DMS79 (cell line): ENCODE results near the gene CEACAM6.
"Not testable (repeated sequence)": the region's sequence is repeated elsewhere in the genome, so short reads cannot be mapped to it uniquely, and the experiment has no call there.

Source experiments
- DNase-seq: peaks from one replicate; lab custom pipeline; 2025; lab: John Stamatoyannopoulos, UW

The CEACAM6 gene

GRCh38 chr19:41755328-41755913, at the start of gene CEACAM6:
TSS of gene CEACAM6 (plus strand) at chr19:41755530. CDS start at chr19:41755639, 109 bp downstream.
- no peak for DNase-seq

DNA sequence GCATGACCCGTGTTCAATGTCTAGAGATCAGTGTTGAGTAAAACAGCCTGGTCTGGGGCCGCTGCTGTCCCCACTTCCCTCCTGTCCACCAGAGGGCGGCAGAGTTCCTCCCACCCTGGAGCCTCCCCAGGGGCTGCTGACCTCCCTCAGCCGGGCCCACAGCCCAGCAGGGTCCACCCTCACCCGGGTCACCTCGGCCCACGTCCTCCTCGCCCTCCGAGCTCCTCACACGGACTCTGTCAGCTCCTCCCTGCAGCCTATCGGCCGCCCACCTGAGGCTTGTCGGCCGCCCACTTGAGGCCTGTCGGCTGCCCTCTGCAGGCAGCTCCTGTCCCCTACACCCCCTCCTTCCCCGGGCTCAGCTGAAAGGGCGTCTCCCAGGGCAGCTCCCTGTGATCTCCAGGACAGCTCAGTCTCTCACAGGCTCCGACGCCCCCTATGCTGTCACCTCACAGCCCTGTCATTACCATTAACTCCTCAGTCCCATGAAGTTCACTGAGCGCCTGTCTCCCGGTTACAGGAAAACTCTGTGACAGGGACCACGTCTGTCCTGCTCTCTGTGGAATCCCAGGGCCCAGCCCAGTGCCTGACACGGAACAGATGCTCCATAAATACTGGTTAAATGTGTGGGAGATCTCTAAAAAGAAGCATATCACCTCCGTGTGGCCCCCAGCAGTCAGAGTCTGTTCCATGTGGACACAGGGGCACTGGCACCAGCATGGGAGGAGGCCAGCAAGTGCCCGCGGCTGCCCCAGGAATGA, 48.4 kb upstream of the CEACAM6 start:
- peak; percentile 67 for DNase-seq

- no peak for DNase-seq
Observed at GRCh38 chr19:41707502-41707812, 47.9 kb upstream of the CEACAM6 start.

DNA sequence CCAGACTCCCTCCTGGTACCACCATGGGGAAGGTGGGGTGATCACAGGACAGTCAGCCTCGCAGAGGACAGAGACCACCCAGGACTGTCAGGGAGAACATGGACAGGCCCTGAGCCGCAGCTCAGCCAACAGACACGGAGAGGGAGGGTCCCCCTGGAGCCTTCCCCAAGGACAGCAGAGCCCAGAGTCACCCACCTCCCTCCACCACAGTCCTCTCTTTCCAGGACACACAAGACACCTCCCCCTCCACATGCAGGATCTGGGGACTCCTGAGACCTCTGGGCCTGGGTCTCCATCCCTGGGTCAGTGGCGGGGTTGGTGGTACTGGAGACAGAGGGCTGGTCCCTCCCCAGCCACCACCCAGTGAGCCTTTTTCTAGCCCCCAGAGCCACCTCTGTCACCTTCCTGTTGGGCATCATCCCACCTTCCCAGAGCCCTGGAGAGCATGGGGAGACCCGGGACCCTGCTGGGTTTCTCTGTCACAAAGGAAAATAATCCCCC, 47.4 kb upstream of the CEACAM6 start:
- DNase-seq, result no peak

GRCh38 chr19:41708481-41708880, 46.8 kb upstream of the CEACAM6 start, which contains the start of gene CEACAM5:
TSS of gene CEACAM5 (plus strand) at chr19:41708626. CDS start at chr19:41708732, 106 bp downstream.
- no peak for DNase-seq

- not testable (repeated sequence) for DNase-seq
Observed at GRCh38 chr19:41709516-41709915, 45.8 kb upstream of the CEACAM6 start.

DNA sequence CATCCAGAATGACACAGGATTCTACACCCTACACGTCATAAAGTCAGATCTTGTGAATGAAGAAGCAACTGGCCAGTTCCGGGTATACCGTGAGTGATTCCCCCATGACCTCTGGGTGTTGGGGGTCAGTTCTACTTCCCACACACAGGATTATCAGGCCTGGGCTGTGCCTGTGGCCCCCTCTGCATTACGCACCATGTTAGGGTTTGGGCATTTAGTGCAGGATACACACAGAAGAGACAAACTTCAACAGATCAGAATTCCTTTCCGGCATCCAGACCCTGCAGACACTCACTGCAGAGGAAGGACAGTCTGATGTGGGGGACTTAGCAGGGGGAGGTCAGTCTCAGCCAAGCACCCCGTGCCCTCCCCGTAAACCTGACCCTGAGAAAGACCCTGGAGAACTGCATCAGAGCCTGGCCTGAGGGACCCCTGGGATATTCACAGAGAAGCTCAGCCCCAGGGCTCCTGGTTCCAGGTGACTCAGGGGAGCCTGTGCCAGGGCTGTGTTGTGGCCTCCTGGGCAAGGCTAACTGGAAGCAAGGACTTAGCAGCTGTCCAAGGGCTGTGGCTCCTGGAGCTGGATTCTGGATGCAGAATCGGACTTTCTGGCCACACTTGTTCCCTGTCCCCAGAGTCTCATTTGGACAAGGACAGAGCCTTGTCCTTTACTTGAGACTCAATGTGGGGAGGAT, 45.2 kb upstream of the CEACAM6 start:
- no peak for DNase-seq

DNA sequence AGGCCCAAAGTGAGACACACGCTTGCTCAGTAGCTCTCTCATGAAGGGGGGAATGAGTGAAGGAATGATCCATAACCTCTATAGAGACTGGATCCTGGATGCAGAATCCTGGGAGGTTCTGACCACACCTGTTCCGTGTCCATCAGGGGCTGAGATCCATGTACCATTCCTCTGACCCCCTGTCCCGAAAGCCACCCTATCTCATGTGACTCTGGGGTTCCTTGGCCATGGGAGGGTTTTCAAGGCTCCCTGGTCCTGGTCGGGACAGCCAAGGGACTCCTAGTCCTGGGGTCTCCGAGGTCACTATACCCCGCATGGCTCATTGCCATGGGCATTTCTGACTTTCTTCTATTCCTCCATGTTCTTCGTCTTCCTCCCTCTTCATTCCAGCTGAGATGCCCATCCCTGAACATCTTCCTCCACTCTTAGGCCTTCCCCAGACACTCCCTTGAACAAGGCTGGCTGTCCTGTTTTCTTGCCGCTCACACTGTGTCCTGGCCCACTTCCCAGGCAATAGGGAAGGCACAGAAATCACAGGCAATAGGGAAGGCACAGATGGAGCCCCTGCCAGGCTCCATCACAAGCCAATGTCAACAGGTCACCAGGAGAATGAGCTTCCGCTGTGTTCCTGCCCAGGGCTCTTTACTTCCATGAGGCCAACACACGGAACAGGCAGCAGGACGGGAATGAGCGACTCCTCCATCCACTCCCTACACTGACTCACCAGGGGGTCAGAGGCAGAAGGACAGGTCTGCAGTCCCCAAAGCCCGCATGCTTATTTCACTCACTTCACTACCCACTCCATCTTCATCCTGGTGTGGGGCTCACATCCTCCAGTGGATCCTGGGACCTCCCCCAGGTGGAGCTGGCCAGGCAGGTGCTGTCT, 43.7 kb upstream of the CEACAM6 start:
- no peak for DNase-seq

GRCh38 chr19:41714598-41714997, 40.7 kb upstream of the CEACAM6 start:
- DNase-seq, result no peak

- DNase-seq, result no peak
Observed at GRCh38 chr19:41718761-41719160, 36.6 kb upstream of the CEACAM6 start.

GRCh38 chr19:41720103-41720502, 35.2 kb upstream of the CEACAM6 start:
- no peak for DNase-seq

GRCh38 chr19:41726493-41726892, 28.8 kb upstream of the CEACAM6 start:
- DNase-seq, result no peak

DNA sequence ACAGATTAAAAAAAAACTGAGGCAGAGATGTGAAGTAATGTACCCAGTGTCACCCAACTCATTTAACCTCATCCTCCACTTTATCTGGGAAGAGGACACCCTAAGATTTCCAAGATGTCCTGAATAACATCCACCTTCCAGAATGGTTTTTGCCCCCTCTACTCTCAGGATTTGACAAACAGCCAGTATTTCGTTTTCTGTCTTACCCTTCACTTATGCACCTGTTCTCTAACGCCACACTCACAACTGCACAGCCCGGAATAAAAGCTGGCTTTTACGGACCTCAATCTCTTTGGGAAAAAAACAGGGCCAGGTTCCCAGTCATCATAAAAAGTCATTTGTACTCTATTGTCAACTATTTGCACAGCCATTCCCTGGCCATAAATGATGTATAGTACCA, 21.2 kb upstream of the CEACAM6 start:
- peak; percentile 72 for DNase-seq

GRCh38 chr19:41734585-41734984, 20.7 kb upstream of the CEACAM6 start:
- DNase-seq, result peak; percentile 78

DNA sequence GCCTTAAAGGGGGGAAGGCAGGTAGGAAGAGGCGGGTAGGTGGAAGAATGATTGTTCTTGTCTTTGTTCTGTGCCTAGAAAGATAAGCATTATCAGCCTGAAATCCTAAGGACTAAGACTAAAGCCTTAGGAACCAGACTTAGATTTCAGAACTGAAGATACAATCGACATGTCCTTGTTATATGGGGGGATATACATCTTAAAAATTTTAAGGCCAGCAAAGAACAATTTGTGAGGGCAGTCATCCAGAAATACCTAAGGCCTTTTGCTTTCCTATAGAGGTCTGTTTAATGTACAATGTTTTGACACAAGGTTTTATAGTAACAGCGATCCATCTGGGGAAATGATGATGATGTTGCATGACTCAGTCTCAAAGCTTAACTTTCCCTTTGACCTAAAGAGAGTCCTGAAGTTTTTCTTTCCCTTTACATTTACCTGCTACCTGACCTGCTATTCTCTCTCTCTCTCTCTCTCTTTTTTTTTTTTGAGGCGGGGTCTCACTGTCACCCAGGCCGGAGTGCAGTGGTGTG, 20.2 kb upstream of the CEACAM6 start:
- no peak for DNase-seq

DNA sequence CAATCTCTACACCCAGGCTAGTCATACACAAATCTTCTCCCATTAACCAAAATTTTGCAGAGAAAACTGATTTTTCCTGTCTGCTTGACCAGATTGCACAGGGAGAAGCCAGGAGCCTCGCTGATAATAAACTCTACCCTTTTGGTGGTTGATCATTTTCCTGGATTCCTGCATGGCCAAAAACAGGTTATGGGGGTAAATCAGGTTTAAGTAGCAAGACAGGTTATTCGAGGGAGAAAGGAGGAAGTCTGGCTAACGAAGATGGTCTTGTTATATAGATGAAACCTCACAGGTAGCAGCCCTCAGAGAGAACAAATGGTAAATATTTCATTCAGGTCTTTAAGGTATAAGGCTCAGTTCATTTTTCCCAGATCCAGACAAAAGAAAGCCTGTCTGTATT, 16.0 kb upstream of the CEACAM6 start:
- no peak for DNase-seq

DNA sequence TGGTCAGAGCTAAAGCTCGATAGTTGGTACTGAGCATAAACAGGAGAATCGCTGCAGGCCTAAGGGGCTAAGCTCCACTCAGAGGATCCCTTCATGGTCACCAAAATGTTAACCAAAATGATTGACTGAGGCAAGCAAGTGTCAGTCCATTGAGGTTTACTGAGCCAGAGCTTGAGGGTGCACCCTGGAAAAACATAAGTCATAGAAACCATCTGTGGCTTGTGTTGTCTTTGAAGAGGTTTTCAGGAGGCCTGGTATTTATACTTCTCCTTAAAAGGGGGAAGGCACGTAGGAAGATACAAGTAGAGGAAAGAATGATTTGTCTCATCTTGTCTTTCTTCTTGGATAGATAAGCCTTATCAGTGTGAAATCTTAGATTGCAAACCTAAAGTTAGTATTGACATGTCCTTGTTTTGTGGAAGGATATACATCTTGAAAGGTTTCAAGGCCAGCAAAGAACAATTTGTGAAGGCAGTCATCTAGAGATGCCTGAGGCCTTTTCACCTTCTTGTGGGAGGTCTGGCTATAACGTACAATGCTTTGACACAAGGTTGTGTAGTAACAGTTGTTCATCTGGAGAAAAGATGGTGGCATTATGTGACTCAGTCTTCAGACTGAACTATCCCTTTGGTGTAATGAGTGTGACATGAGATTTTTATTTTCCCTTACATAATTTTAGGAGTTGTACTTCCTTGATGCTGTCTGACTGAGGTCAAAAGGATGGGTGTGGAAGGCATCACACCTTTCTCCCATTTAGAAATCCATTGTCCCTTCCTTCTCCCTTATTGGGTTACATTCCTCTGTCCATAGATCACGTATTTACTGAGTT, 14.7 kb upstream of the CEACAM6 start:
- no peak for DNase-seq

- DNase-seq, result no peak
Observed at GRCh38 chr19:41741244-41741554, 14.1 kb upstream of the CEACAM6 start.

- no peak for DNase-seq
Observed at GRCh38 chr19:41744850-41745249, 10.5 kb upstream of the CEACAM6 start.

GRCh38 chr19:41745756-41746155, 9.6 kb upstream of the CEACAM6 start:
- no peak for DNase-seq
